GM12873 (cell line): ENCODE data around the gene C10orf90.

ENCODE experiments used
- CTCF ChIP-seq: IDR thresholded peaks from 2 replicates; pipeline ENCODE4 v1.5.1; 2012; ENCODE audit warnings: low read depth, mild to moderate bottlenecking, moderate library complexity, low read length, control low read depth; ENCODE audit not compliant: insufficient read depth; ENCODE audit errors: missing control alignments

The C10orf90 gene

GRCh38 chr10:126586878-126587277 lies 83.6 kb downstream of the C10orf90 start:
- TF ChIP-seq CTCF = no peak

- TF ChIP-seq CTCF = no peak
Observed at GRCh38 chr10:126586128-126586527, 84.4 kb downstream of the C10orf90 start.

- TF ChIP-seq CTCF = no peak
Observed at GRCh38 chr10:126585249-126586017, 85.1 kb downstream of the C10orf90 start.

GRCh38 chr10:126584836-126585235 lies 85.7 kb downstream of the C10orf90 start:
- TF ChIP-seq CTCF = no peak

- no peak for TF ChIP-seq CTCF
Observed at GRCh38 chr10:126583552-126584200, 86.8 kb downstream of the C10orf90 start.

GRCh38 chr10:126581648-126582046 lies 88.8 kb downstream of the C10orf90 start:
- no peak for TF ChIP-seq CTCF

GRCh38 chr10:126580873-126581647 lies 89.4 kb downstream of the C10orf90 start:
- no peak for TF ChIP-seq CTCF
